Transverse colon (tissue), 4 donors: ENCODE data around the gene PLEKHM2.

Experiments used
- CTCF ChIP-seq, 5 experiments: fragments of 200-600 bp in 3 of 5; fragments of 450-650 bp in 2 of 5; sonication (generic) in 3 of 5; IDR thresholded peaks; 1 replicate in 2 of 5; 2 replicates in 3 of 5; pipeline ENCODE4 v1.5.1; 2016 to 2017; ENCODE audit warnings: antibody characterized with exemption in 5 of 5, inconsistent platforms in 3 of 5, mild to moderate bottlenecking in 2 of 5, moderate library complexity in 1 of 5
- EP300 ChIP-seq: sonication (generic); formaldehyde crosslinking; IDR thresholded peaks from one replicate; pipeline ENCODE4 v1.6.1; 2017; ENCODE audit warnings: antibody characterized with exemption, low read depth
- POLR2A ChIP-seq: fragments of 450-650 bp; IDR thresholded peaks from one replicate; pipeline ENCODE4 v1.6.1; 2016; ENCODE audit warnings: antibody characterized with exemption, mild to moderate bottlenecking, moderate library complexity
- POLR2AphosphoS5 ChIP-seq, 3 donors: sonication (generic); formaldehyde crosslinking; IDR thresholded peaks; one replicate each; pipeline ENCODE4 v1.6.1; 2016; ENCODE audit warnings: antibody characterized with exemption in 3 of 3

GRCh38 chr1:15753776-15754175 lies 69.7 kb downstream of the PLEKHM2 start:
- TF ChIP-seq POLR2A = no peak
- no peak for TF ChIP-seq CTCF (IDR thresholded peaks at IDR 0.05)
- no peak for TF ChIP-seq POLR2AphosphoS5 (IDR thresholded peaks at IDR 0.05)
- TF ChIP-seq EP300 = no peak
